HuH-7 (cell line): ENCODE data around the gene ACOXL.
"Not testable (repeated sequence)": the region's sequence is repeated elsewhere in the genome, so short reads cannot be mapped to it uniquely, and the experiment has no call there.

Experiments
- DNase-seq: peaks from one replicate; pipeline ENCODE4 v3.0.0; 2011; ENCODE audit warnings: low spot score

ACOXL gene

DNA sequence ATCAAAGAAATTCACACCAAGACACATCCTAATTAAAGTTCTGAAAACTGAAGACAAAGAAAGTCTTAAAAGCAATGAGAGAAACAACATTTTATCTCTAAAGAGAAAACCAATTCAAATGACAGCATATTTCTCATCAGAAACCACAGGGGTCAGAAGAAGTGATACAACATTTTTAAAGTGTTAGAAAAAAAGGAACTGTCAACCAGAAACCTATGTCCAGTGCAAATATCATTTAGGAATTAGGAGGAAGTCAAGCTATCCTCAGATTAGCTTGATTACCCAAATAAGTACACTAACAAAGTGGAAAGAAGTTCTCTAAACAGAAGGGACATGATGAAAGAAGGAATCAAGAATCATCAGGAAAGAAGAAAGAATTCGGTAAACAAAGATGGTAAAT is 328.8 kb downstream of the ACOXL start:
- no peak for DNase-seq

DNA sequence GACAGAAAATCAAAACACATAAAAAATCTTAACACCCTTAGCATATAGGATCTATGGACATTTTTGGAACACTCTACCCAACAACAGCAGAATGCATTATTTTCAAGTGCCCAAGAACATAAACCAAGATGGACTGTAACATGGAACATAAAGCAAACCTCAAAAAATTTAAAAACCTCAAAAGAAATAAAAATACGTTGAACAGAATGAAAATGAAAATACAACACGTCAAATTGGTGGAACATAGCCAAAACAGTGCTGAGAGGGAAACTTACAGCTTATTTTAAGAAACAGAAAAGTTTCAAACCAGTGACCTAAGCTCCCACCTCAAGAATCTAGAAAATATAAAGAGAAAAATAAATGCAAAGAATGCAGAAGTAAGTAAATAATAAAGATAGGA is 330.0 kb downstream of the ACOXL start:
- DNase-seq: no peak

DNA sequence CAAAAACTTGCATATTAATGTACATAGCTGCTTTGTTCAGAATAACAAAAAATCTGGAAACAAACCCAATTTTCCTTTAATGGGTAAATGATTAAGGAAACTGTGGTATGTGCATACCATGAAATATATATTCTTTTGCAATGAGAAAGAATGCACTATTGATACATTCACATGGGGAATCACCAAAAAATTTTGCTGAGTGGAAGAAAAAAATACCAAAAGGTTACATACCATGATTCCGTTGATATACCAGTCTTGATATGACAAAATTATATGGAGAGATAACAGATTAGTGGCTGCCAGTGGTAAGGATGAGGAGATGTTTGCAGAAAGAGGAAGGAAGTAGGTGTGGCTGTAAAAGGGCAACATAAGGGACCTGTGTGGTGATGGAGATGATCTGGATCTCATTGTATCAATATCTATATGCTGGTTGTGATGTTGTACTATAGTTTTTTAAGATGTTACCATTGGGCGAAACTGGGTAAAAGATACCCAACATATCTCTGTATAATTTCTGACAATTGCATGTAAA is 333.8 kb downstream of the ACOXL start:
- no peak for DNase-seq

DNA sequence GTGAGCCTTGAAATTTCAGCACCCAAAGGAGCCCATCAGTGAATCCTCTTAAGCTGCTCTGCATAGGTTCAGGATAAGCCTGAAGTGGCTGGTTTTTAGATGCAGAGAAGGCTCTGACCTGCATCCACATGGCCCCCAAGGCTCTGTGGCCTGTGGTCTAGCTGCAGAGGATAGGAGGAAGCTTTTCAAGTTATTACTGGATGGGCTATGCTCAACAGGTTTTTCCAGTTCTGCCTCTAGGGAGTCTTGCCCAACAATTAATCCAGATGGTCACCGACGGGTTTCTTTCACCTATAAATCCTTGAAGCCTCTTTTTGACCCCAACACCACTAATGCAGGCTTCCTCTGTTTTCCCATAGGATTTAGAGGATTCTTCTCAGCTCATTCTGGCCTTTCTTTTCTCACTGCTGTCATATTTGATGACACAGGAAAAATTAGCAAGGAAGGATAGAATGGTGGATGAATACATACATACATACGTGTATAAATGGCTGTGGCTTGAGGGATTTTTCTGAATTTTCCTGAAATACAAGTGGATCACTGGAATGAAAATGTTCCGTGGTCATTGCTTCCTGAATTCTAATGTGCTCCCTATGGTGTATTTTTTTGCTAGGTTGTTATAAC is 336.2 kb downstream of the ACOXL start:
- DNase-seq: no peak

DNA sequence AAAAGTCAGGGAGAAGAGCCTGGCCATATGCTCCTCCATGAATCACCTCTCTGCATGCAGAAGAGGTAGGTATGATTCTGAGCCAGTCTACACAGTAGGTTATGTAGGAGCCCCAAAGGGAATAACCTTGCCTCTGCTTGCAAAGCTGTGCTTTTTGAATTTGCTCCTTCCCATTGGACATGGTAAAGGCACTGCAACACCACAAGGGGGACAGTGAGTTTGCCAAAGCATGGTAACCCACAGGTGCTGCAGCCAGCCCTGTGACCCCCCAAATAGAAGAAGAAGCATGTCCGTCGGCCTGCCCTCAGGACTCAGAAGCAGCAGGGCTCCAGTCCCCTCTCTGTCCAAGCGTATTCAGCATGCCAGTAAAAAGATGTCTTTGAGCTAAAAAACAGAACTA is 337.3 kb downstream of the ACOXL start:
- DNase-seq: no peak

DNA sequence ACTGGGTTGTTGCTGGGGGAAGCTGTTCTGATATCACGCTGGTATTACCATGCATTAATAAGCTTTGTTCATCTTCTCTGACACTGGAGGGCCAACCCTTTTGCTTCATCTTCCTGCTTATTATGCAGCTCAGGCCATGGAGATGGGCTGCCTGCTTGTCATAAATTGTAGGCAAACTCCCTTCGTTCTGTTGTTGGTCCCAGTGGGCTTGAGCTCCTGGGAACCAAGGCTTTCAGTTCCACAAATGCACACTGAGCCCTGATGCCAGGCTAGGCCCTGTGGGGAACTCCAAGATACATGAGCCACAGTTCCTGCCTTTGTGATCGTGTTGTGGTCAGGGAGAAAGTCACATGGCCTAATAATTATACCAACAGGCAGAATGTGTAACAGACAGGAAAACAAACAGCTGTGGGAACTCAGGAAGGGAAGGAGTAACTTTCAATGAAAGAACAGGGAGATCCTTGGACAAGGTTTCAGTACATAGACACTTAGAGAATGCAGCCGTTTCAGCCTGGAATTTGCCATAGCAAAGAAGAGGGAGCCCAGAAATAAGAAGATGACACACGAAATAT is 339.3 kb downstream of the ACOXL start:
- DNase-seq: no peak

DNA sequence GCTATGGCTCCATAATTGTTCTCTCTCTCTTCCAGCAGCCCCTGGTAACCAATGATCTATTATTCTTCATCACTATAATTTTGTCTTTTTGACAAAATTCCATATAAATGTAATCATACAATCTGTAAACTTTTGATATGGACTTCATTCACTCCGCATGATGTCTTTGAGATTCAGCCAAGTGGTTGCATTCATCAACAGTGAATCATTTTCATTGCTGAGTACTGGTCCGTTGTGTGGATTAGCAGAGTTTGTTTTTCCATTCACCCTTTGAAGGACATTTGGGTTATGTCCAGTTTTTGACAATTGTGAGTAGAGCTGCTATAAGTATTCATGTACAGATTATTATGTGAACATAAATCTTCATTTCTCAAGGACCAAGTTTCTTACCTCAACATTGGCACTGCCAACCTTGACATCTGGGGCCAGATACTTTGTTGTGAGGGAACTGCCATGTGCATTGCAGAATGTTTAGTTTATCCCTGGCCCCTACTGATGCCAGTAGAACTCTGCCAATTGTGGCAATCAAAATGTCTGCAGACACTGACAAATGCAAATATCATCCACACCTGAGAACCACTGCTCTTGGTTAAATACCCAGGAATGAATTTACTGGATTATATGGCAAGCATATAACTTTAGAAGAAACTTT is 340.0 kb downstream of the ACOXL start:
- no peak for DNase-seq

DNA sequence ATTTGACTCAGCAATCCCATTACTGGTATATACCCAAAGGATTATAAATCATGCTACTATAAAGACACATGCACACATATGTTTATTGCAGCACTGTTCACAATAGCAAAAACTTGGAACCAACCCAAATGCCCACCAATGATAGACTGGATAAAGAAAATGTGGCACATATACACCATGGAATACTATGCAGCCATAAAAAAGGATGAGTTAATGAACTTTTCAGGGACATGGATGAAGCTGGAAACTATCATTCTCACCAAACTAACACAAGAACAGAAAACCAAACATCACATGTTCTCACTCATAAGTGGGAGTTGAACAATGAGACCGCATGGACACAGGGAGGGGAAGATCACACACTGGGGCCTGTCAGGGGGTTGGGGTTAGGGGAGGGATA is 350.3 kb downstream of the ACOXL start:
- DNase-seq: not testable (repeated sequence)

DNA sequence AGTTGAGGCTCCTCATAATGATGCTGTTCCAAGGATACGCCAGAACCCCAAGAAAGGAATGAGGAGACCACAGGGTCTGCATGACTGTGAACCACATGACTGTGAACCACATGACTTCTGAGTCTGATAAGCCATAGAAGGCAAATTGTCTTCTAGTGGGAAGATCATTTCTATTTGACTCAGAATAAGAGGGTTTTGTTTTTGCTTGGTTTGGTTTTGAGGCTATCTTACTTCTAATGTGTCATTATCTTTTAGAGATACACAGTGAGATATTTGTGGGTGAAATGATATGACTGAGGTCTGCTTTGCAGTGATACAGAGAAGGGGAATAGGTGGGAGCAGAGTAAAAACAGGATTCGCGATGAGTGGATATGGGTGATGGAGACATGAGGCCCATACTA is 359.4 kb downstream of the ACOXL start:
- DNase-seq: no peak

DNA sequence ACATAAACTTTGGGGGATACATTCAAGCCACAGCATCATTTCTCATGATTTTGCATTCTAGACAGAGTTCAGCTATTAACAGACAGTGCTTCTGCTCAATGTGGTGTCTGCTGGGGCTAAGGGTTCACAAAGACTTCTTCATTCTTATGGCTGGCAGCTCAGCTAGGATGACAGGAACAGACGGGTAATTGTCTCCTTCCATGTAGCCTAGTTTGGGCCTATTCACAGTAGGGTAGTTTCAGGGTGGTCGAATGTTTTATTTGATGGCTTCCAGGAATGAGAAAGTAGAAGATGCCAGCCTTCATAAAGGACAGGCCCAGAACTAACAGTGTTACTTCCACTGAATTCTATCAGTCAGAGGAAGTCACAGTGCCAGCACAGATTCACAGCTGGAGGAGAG is 362.3 kb downstream of the ACOXL start:
- DNase-seq: no peak

DNA sequence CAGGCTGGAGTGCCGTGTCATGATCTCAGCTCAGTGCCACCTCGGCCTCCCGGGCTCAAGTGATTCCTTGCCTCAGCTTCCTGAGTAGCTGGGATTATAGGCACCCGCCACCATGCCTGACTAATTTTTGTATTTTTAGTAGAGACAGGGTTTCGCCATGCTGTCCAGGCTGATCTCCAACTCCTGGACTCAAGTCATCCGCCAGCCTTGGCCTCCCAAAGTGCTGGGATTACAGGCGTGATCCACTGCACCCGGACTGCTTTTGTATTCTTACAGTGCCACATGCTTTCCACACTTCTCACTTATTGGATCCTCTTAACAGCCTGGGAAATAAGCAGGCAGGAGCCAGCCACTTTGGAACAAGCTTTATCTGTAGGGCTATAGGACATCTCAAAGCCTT is 363.1 kb downstream of the ACOXL start:
- no peak for DNase-seq

DNA sequence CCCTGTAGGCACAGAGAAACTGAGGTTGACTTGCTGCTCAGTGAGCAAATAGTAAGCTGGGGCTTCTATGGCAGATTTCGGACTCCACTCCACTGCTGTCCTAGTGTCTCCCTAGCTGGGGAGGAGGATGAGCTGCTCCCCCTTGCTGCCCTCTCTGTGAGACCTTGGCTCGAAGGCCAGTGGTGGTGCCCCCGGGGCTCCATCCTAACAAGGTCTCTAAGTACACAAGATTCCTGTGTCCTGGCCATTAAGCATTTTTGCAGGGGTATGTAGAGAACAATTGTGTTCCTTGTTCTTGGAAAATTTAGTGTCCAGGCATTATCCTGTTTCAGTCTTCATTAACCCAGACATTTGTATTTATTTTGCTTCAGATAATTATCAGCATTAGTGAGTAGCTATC is 367.0 kb downstream of the ACOXL start:
- DNase-seq: no peak

DNA sequence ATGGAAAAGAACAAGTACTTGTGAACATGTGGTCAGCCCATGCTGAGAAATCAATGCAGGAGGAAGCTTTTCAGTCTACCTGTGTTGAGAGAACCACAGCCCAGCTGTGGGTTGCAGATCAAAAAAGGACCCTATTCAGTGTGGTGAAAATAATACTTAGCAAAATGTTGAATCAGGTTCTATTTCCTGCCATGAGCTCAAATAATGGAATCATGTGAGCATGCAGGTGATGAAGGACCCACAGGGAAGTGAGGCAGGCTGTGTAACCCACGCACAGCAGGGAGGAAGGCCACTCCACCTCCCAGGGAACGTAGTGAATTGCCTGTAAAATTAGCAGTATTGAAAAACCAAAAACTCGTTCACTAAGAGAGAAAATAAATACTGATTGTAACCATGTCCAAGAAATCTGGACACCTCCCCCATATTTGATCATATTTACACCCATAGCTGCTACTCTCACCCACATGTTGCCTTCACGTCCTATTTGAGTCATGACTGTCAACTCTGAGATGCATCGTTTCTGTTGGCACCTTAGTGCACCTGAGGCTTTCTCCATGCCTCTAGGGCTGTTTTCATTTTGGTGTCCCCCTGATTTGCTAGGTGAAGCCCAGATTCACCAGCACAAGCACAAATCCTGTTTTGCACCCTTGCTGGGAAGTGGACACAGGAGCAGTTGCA is 367.9 kb downstream of the ACOXL start:
- DNase-seq: no peak

DNA sequence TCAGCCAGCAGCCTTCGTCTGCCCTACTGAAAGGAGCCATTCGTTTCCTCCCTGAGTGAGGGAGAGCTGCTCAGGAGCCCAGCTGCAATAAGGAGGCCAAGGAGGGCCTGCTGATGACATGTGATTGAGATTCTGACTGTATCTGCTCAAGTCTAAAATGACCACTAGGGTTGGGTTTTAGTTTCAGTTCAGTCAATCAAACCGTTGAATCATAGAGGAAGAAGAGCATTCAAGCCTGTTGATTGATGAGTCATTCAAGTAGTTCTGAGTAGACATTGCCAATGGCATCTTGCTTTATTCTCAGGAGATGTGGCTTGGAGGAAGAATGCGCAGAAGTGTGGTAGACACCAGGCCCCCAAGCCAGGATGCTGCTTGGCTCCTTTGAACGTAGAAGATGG is 368.4 kb downstream of the ACOXL start:
- DNase-seq: no peak

DNA sequence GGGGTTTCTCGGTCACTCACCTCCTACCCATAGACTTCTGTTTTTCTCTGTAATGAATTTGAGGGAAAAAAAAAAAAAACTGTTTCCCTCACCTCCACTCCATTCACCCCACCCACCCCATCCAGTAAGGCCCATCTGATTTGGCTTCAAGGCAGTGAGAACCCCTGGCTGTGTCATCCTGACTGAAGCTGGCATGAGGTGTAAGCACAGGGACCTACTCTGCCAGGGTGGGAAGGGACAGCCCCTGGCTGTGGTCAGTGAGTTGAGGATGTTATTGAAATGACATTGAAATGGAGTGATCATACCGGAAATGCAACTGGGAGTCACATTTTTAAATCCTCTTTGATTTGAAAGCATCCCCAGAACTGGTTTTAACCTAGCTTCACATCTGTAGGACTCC is 369.2 kb downstream of the ACOXL start:
- no peak for DNase-seq

DNA sequence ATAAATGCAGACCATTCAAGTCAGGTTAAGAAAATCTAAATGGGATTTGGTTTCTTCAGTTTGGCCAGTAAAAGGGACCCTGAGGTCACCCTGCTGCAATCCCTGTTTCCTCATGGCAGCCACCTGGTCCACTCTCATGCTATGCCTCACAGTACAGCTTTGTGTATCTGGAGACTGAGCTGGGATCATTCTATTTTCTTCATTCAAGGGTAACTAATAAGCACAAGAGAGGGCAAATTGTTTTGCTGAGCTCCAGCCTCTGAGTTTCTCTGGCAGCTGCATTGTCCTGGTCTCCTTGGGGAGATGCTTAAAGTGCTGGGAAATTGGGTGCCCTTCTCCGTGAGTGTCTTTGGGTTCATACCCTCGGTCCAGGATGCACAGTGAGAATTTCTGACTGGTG is 369.8 kb downstream of the ACOXL start:
- DNase-seq: no peak

DNA sequence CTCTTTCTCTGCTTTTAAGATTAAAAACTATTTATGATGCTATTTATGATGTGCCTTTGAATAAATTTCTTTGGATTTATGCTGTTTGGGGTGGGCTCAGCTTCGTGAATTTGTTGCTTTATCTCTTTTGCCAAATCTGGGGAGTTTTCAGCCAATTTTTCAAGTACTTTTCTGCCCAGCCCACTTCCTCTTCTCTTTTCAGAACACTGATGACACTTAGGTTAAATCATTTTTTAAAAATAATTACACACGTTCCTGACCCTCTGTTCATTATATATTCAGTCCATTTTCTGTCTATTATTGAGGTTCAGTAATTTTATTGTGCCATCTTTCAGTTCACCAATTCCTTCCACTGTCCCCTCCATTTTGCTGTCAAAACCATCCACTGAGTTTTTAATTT is 373.6 kb downstream of the ACOXL start:
- DNase-seq: no peak

DNA sequence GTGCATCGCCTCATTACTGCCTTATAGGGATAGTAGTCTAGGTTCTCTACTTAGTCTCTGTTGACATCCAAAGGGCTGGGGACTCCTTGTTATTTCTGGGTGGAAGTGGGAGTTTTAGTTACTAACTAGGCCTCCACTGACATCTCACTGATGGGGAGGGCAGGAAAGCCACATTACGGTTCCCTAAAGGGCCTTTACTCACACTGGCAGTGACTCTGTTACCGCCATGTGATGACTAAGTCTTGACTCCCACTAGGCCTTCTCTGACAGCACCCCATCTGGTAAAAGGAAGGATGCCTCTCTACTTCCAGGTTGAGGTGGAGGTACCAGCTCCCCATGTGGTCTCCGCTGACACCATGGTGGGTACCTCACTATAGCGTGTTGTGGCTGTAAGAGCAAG is 374.3 kb downstream of the ACOXL start:
- DNase-seq: no peak

DNA sequence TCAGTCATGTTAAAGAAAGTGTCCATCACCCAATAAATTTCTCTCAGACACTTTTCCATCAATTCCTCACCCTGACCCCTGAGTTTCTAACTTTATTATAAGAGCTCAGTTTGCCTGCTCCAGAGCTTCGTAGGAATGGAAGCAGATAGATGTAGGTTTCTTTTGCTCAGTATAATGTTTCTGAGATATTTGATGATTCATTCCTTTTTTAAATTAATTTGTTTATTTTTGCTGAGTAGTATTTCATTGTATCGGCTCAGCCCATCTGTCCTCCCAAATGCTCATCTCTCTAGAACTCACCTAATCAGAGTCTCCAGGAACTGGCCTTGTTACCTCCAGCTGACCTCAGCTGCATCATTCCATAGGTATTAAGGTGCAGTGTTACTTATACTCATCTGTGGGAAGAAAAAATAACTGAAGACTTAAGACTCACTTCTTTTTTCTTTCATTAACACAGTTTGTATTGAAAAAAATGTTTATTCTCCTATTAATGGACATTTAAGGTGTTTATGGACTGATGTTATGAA is 376.4 kb downstream of the ACOXL start:
- no peak for DNase-seq

DNA sequence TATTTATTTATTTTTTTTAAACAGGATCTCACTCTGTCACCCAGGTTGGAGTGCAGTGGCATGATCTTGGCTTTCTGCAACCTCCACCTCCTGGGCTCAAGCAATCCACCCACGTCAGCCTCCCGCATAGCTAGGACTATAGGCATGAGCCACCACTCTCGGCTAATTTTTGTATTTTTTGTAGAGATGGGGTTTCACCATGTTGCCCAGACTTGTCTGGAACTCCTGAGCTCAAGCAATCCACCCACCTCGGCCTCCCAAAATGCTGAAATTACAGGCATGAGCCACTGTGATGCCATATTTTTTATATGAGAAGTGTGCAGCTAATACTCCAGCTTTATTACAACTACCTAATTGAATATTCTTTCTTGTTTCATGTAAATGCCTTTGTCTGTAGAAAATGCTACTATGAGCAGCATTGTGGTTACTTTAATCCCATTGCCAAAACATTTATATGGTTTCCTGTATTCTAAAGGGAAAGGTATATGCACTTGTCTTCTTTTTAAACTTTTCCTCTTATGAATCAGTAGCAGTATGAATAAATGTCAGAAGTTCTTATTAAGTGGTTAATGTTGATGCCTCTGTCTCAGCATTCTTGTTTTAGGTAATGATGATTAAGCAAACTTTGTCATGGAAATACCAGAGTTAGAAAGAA is 378.9 kb downstream of the ACOXL start:
- DNase-seq: no peak

DNA sequence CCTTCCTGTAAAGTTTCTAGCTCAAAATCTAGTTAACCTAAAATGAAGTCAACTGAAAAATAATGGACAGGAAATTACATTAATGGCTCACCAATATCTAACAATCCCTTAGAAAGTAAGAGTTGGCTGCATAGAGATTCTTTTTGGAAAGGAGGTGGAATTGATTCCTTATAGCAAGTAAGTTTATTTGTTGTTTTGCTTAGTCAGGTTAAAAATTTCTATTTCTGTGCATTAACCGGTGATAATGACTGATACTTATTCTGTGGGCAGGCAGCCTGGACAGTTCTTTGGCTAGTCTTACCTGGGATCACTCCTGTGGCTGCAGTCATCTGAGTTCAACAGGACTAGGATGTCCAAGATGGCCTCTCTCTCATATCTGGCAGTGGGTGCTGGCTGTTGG is 381.5 kb downstream of the ACOXL start:
- no peak for DNase-seq

DNA sequence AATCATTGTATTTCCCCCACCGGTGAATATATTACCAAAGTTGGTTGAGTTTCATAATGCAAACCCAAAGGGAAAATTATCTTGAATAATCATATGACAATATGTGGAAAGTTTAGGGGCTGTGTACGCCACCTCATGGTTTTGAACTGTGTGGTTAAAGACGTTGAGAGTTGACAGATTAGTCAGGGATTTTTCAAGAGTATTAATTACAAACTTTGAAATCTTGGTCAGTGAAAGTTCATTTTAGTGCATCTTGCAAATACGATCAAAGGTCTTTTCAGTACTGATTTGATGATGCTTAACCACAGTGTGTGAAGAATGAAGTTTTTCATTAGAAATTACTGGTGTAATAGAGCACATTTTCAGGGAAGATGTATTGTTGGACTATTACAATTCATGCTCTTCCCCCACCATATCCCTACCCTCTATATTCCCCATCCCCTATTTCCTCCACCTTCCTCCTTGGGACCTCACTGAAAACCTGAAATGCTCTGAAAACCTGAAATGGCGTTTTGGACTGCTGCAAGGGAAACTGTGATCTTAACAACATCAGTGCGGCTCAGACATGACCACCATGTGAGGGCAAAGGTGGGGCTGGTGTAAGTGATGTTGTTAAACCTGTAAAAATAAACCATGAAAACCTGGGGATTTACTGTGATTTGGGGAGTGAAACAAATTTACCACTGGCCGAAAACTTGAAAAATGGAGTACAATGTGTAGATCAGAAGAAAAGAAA is 383.8 kb downstream of the ACOXL start:
- no peak for DNase-seq
